ENCODE data around the gene SULF2. TPM values are rescaled to one million over a fixed set of nuclear protein-coding genes. Genes with fewer than 3 reads are reported as not detected.
"Not testable (repeated sequence)": the region's sequence is repeated elsewhere in the genome, so short reads cannot be mapped to it uniquely, and the experiment has no call there.

The SULF2 gene
- total RNA-seq, 1 donor from 2014 or later, result 62.1 TPM

GRCh38 chr20:47799116-47799715 is 13.9 kb upstream of the SULF2 start:
- Mint-ChIP-seq H3K27ac (ENCODE audit: unreplicated experiment) (no peak overlapping the region), H3K4me3 (ENCODE audit: unreplicated experiment) (no peak overlapping the region), H3K9me3 (ENCODE audit: unreplicated experiment) (no peaks in the 10 kb centered on the region), H3K4me1 (ENCODE audit: unreplicated experiment) (peaks cover 9% of the 10 kb centered on the region), H3K36me3 (ENCODE audit: low read depth, unreplicated experiment) (no peaks in the 10 kb centered on the region), H3K27me3 (ENCODE audit: unreplicated experiment) (peaks cover 9% of the 10 kb centered on the region)
- no peak for TF ChIP-seq CTCF (IDR thresholded peaks at IDR 0.05; ENCODE audit: unreplicated experiment)
- DNase-seq (ENCODE audit: low spot score), result no peak

- H3K4me1 Mint-ChIP-seq (ENCODE audit: unreplicated experiment), result peaks cover 9% of the 10 kb centered on the region
- no peak for TF ChIP-seq CTCF (IDR thresholded peaks at IDR 0.05; ENCODE audit: unreplicated experiment)
- H3K27me3 Mint-ChIP-seq (ENCODE audit: unreplicated experiment), result peaks cover 3% of the 10 kb centered on the region
- H3K9me3 Mint-ChIP-seq (ENCODE audit: unreplicated experiment), result no peaks in the 10 kb centered on the region
- H3K27ac Mint-ChIP-seq (ENCODE audit: unreplicated experiment), result no peak overlapping the region
- H3K4me3 Mint-ChIP-seq (ENCODE audit: unreplicated experiment), result no peak overlapping the region
- no peak for DNase-seq (ENCODE audit: low spot score)
- H3K36me3 Mint-ChIP-seq (ENCODE audit: low read depth, unreplicated experiment), result no peaks in the 10 kb centered on the region
Observed at GRCh38 chr20:47796971-47797370, 11.7 kb upstream of the SULF2 start.

- TF ChIP-seq CTCF (IDR thresholded peaks at IDR 0.05; ENCODE audit: unreplicated experiment), result no peak
- Mint-ChIP-seq H3K4me3 (ENCODE audit: unreplicated experiment) (no peak overlapping the region), H3K27me3 (ENCODE audit: unreplicated experiment) (peaks cover 3% of the 10 kb centered on the region), H3K36me3 (ENCODE audit: low read depth, unreplicated experiment) (no peaks in the 10 kb centered on the region), H3K27ac (ENCODE audit: unreplicated experiment) (no peak overlapping the region), H3K9me3 (ENCODE audit: unreplicated experiment) (no peaks in the 10 kb centered on the region), H3K4me1 (ENCODE audit: unreplicated experiment) (peaks cover 9% of the 10 kb centered on the region)
- no peak for DNase-seq (ENCODE audit: low spot score)
Observed at GRCh38 chr20:47795214-47795907, 10.1 kb upstream of the SULF2 start.

GRCh38 chr20:47794264-47794663 is 9.0 kb upstream of the SULF2 start:
- not testable (repeated sequence) for H3K27me3 Mint-ChIP-seq (ENCODE audit: unreplicated experiment); H3K4me3 Mint-ChIP-seq (ENCODE audit: unreplicated experiment); H3K27ac Mint-ChIP-seq (ENCODE audit: unreplicated experiment)

GRCh38 chr20:47792021-47792618 is 6.8 kb upstream of the SULF2 start:
- Mint-ChIP-seq H3K27me3 (ENCODE audit: unreplicated experiment) (peaks cover 1% of the 10 kb centered on the region), H3K27ac (ENCODE audit: unreplicated experiment) (no peak overlapping the region), H3K36me3 (ENCODE audit: low read depth, unreplicated experiment) (no peaks in the 10 kb centered on the region), H3K4me3 (ENCODE audit: unreplicated experiment) (no peak overlapping the region), H3K9me3 (ENCODE audit: unreplicated experiment) (no peaks in the 10 kb centered on the region), H3K4me1 (ENCODE audit: unreplicated experiment) (no peaks in the 10 kb centered on the region)
- TF ChIP-seq CTCF (IDR thresholded peaks at IDR 0.05; ENCODE audit: unreplicated experiment), result no peak
- no peak for DNase-seq (ENCODE audit: low spot score)

More at GRCh38 chr20:47794264-47794663, 9.0 kb upstream of the SULF2 start:
- H3K4me1 Mint-ChIP-seq (ENCODE audit: unreplicated experiment); DNase-seq (ENCODE audit: low spot score); H3K36me3 Mint-ChIP-seq (ENCODE audit: low read depth, unreplicated experiment); H3K9me3 Mint-ChIP-seq (ENCODE audit: unreplicated experiment): not testable (repeated sequence)

Measured in endothelial cell (in vitro differentiated cells).